HEK293 (cell line): ENCODE results near the gene CTSH.
A peak's percentile ranks its signal among the peaks of the same experiment; 100 is the strongest.

Source experiments
- CTCF ChIA-PET: fragments of 350-600 bp; formaldehyde crosslinking; extraction: SDS; loops from one replicate; lab custom pipeline; 2021; ENCODE audit warnings: antibody characterized with exemption; lab: Yijun Ruan, JAX
- POLR2A ChIA-PET: fragments of 300-600 bp; formaldehyde crosslinking; extraction: SDS; loops from one replicate; lab custom pipeline; 2020; ENCODE audit warnings: antibody characterized with exemption, inconsistent platforms; lab: Yijun Ruan, JAX
- H3K27ac ChIP-seq: fragments of 200-500 bp; sonication (Bioruptor generic); 2 replicates; pipeline ENCODE4 v1.5.1; 2014; ENCODE audit warnings: low read depth, low read length, control low read depth, inconsistent platforms; ENCODE audit errors: extremely low read depth
- H3K36me3 ChIP-seq, 2 experiments: fragments of 200-500 bp in 1 of 2; sonication (Bioruptor generic) in 1 of 2; 1 replicate in 1 of 2; 2 replicates in 1 of 2; pipeline ENCODE4 v1.5.1; 2014 to 2017; ENCODE audit warnings: inconsistent platforms in 2 of 2, low read length in 2 of 2; ENCODE audit not compliant: control insufficient read depth in 2 of 2, insufficient read depth in 1 of 2
- H3K4me1 ChIP-seq: fragments of 200-500 bp; sonication (Bioruptor generic); 2 replicates; pipeline ENCODE4 v1.5.1; 2014; ENCODE audit warnings: mild to moderate bottlenecking, low read length, inconsistent platforms; ENCODE audit not compliant: control insufficient read depth, insufficient read depth
- H3K4me3 ChIP-seq: 2 replicates; pipeline ENCODE4 v1.5.1; 2011; ENCODE audit warnings: low read depth, mild to moderate bottlenecking, control low read depth, low read length, moderate library complexity
- H3K9me3 ChIP-seq: fragments of 200-500 bp; sonication (Bioruptor generic); 2 replicates; pipeline ENCODE4 v1.5.1; 2014; ENCODE audit warnings: low read depth, low read length, inconsistent platforms; ENCODE audit not compliant: control insufficient read depth, insufficient read depth
- GLIS1 ChIP-seq: fragments of 450-650 bp; formaldehyde crosslinking; IDR thresholded peaks from 2 replicates; pipeline ENCODE4 v1.5.1; 2016; ENCODE audit warnings: missing biosample characterization, missing genetic modification characterization
- OSR2 ChIP-seq: fragments of 450-650 bp; formaldehyde crosslinking; IDR thresholded peaks from 2 replicates; pipeline ENCODE4 v1.5.1; 2016; ENCODE audit warnings: missing biosample characterization, missing genetic modification characterization
- SP7 ChIP-seq: fragments of 450-650 bp; formaldehyde crosslinking; IDR thresholded peaks from 2 replicates; pipeline ENCODE4 v1.5.1; 2016; ENCODE audit warnings: missing biosample characterization, missing genetic modification characterization
- ZBTB1 ChIP-seq: fragments of 450-650 bp; formaldehyde crosslinking; IDR thresholded peaks from 2 replicates; pipeline ENCODE4 v1.5.1; 2016; ENCODE audit warnings: missing biosample characterization, missing genetic modification characterization
- ZIC2 ChIP-seq: fragments of 450-650 bp; formaldehyde crosslinking; IDR thresholded peaks from 2 replicates; pipeline ENCODE4 v1.5.1; 2016; ENCODE audit warnings: missing biosample characterization, missing genetic modification characterization
- ZNF121 ChIP-seq: fragments of 450-650 bp; formaldehyde crosslinking; IDR thresholded peaks from 2 replicates; pipeline ENCODE4 v1.5.1; 2016; ENCODE audit warnings: missing biosample characterization, missing genetic modification characterization
- ZNF214 ChIP-seq: fragments of 450-650 bp; formaldehyde crosslinking; IDR thresholded peaks from 2 replicates; pipeline ENCODE4 v1.5.1; 2017; ENCODE audit warnings: missing biosample characterization, mild to moderate bottlenecking, missing genetic modification characterization, borderline replicate concordance
- ZNF324 ChIP-seq: fragments of 450-650 bp; formaldehyde crosslinking; IDR thresholded peaks from 2 replicates; pipeline ENCODE4 v1.5.1; 2016; ENCODE audit warnings: missing biosample characterization, missing genetic modification characterization
- ZNF473 ChIP-seq: fragments of 450-650 bp; formaldehyde crosslinking; IDR thresholded peaks from 2 replicates; pipeline ENCODE4 v1.5.1; 2017; ENCODE audit warnings: missing biosample characterization, missing genetic modification characterization
- ZNF544 ChIP-seq: fragments of 450-650 bp; formaldehyde crosslinking; IDR thresholded peaks from 2 replicates; pipeline ENCODE4 v1.5.0; 2017; ENCODE audit warnings: missing biosample characterization, missing genetic modification characterization
- ZNF660 ChIP-seq: fragments of 450-650 bp; IDR thresholded peaks from 2 replicates; pipeline ENCODE4 v1.5.1; 2018; ENCODE audit warnings: missing biosample characterization, mild to moderate bottlenecking, missing genetic modification characterization
- ZNF701 ChIP-seq: fragments of 450-650 bp; formaldehyde crosslinking; IDR thresholded peaks from 2 replicates; pipeline ENCODE4 v1.5.1; 2016; ENCODE audit warnings: missing biosample characterization, missing genetic modification characterization
- TF ChIP-seq, protein P1 (sequence below): fragments of 450-650 bp; formaldehyde crosslinking; IDR thresholded peaks from 2 replicates; pipeline ENCODE4 v1.5.1; 2016; ENCODE audit warnings: missing biosample characterization, missing genetic modification characterization
- TF ChIP-seq, protein P2 (sequence below): fragments of 450-650 bp; formaldehyde crosslinking; IDR thresholded peaks from 2 replicates; pipeline ENCODE4 v1.5.1; 2016; ENCODE audit warnings: missing biosample characterization, missing genetic modification characterization
- TF ChIP-seq, protein P3 (sequence below): fragments of 450-650 bp; formaldehyde crosslinking; IDR thresholded peaks from 2 replicates; pipeline ENCODE4 v1.5.1; 2016; ENCODE audit warnings: missing biosample characterization, missing genetic modification characterization
- TF ChIP-seq, protein P4 (sequence below): fragments of 450-650 bp; formaldehyde crosslinking; IDR thresholded peaks from 2 replicates; pipeline ENCODE4 v1.5.1; 2017; ENCODE audit warnings: missing biosample characterization, missing genetic modification characterization
- TF ChIP-seq, protein P5 (sequence below): fragments of 450-650 bp; formaldehyde crosslinking; IDR thresholded peaks from 2 replicates; pipeline ENCODE4; 2016; ENCODE audit warnings: missing biosample characterization, missing genetic modification characterization
- TF ChIP-seq, protein P6 (sequence below): fragments of 450-650 bp; formaldehyde crosslinking; IDR thresholded peaks from 2 replicates; pipeline ENCODE4 v1.5.1; 2016; ENCODE audit warnings: missing biosample characterization, missing genetic modification characterization, low read depth
- TF ChIP-seq, protein P7 (sequence below): fragments of 450-650 bp; formaldehyde crosslinking; IDR thresholded peaks from 2 replicates; pipeline ENCODE4 v1.5.1; 2017; ENCODE audit warnings: missing biosample characterization, missing genetic modification characterization
- TF ChIP-seq, protein P8 (sequence below): IDR thresholded peaks from 2 replicates; pipeline ENCODE4 v1.6.1; 2011; ENCODE audit warnings: mild to moderate bottlenecking, low read depth, low read length, borderline replicate concordance

Gene CTSH

DNA sequence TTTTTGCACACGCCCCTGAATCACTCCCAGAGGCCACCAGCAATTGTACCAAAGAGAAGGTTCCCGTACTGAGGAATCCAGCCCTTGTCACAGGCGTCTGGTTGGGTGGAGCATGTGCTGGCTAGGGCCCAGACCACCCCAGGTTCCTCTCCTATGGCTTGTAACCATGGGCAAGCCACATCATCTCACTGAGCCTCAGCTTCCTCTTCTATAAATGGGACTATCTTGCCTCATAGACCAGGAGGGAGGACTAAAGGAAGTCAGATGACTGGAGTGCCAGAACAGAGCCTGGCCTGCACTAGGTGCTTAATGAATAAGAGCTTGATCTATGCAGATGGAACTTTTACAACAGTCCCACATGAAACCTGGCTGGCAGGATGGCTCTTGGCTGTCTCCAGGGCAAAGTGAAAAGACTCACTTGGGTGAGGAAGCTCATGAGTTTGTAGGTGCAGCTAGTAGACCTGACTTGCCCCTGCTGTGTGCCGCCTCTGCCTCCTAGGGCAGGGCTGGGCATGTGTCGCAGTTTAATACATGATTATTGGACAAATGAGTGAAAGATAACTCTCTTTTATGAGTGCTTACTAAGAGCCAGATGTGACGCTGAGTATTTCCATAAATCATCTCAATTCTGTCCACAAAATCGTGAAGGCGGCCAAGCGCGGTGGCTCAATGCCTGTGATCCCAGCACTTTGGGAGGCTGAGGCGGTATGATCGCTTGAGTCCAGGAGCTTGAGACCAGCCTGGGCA, 29.3 kb downstream of the CTSH start:
- H3K4me1 ChIP-seq = no peaks in the 10 kb centered on the region
- H3K9me3 ChIP-seq = no peaks in the 10 kb centered on the region
- CTCF ChIA-PET = interaction anchor here (0.6 to 3.5 kb wide), 6 partner anchors 24 to 268 kb away, joined by 3 to 19 read pairs (median 6); no protein-coding TSS in a partner anchor
- H3K4me3 ChIP-seq = no peak overlapping the region
- no peak overlapping the region for H3K27ac ChIP-seq
- peaks cover 45 to 50% of the 10 kb centered on the region in 2 experiments for H3K36me3 ChIP-seq
- POLR2A ChIA-PET = no interaction called here
- TF ChIP-seq, protein P1, sequence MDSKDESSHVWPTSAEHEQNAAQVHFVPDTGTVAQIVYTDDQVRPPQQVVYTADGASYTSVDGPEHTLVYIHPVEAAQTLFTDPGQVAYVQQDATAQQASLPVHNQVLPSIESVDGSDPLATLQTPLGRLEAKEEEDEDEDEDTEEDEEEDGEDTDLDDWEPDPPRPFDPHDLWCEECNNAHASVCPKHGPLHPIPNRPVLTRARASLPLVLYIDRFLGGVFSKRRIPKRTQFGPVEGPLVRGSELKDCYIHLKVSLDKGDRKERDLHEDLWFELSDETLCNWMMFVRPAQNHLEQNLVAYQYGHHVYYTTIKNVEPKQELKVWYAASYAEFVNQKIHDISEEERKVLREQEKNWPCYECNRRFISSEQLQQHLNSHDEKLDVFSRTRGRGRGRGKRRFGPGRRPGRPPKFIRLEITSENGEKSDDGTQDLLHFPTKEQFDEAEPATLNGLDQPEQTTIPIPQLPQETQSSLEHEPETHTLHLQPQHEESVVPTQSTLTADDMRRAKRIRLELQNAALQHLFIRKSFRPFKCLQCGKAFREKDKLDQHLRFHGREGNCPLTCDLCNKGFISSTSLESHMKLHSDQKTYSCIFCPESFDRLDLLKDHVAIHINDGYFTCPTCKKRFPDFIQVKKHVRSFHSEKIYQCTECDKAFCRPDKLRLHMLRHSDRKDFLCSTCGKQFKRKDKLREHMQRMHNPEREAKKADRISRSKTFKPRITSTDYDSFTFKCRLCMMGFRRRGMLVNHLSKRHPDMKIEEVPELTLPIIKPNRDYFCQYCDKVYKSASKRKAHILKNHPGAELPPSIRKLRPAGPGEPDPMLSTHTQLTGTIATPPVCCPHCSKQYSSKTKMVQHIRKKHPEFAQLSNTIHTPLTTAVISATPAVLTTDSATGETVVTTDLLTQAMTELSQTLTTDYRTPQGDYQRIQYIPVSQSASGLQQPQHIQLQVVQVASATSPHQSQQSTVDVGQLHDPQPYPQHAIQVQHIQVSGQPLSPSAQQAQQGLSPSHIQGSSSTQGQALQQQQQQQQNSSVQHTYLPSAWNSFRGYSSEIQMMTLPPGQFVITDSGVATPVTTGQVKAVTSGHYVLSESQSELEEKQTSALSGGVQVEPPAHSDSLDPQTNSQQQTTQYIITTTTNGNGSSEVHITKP (tag by site-specific recombination) = no peak
- no peak for TF ChIP-seq ZNF660
- TF ChIP-seq ZNF701 = no peak
- TF ChIP-seq, protein P2, sequence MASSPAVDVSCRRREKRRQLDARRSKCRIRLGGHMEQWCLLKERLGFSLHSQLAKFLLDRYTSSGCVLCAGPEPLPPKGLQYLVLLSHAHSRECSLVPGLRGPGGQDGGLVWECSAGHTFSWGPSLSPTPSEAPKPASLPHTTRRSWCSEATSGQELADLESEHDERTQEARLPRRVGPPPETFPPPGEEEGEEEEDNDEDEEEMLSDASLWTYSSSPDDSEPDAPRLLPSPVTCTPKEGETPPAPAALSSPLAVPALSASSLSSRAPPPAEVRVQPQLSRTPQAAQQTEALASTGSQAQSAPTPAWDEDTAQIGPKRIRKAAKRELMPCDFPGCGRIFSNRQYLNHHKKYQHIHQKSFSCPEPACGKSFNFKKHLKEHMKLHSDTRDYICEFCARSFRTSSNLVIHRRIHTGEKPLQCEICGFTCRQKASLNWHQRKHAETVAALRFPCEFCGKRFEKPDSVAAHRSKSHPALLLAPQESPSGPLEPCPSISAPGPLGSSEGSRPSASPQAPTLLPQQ (tag by site-specific recombination) = no peak
- 0 out of 2 replicates have a peak, but pooled peaks have one; percentile 13 for TF ChIP-seq ZNF121
- TF ChIP-seq, protein P3, sequence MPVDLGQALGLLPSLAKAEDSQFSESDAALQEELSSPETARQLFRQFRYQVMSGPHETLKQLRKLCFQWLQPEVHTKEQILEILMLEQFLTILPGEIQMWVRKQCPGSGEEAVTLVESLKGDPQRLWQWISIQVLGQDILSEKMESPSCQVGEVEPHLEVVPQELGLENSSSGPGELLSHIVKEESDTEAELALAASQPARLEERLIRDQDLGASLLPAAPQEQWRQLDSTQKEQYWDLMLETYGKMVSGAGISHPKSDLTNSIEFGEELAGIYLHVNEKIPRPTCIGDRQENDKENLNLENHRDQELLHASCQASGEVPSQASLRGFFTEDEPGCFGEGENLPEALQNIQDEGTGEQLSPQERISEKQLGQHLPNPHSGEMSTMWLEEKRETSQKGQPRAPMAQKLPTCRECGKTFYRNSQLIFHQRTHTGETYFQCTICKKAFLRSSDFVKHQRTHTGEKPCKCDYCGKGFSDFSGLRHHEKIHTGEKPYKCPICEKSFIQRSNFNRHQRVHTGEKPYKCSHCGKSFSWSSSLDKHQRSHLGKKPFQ (tag by site-specific recombination) = no peak
- TF ChIP-seq ZNF544 (tag by site-specific recombination) = no peak
- no peak for TF ChIP-seq ZBTB1 (tag by site-specific recombination)
- TF ChIP-seq SP7 (tag by site-specific recombination) = 0 out of 2 replicates have a peak, but pooled peaks have one; percentile 36
- peak; percentile 45 for TF ChIP-seq ZIC2 (tag by site-specific recombination)
- TF ChIP-seq ZNF473 (tag by site-specific recombination) = no peak
- TF ChIP-seq, protein P4, sequence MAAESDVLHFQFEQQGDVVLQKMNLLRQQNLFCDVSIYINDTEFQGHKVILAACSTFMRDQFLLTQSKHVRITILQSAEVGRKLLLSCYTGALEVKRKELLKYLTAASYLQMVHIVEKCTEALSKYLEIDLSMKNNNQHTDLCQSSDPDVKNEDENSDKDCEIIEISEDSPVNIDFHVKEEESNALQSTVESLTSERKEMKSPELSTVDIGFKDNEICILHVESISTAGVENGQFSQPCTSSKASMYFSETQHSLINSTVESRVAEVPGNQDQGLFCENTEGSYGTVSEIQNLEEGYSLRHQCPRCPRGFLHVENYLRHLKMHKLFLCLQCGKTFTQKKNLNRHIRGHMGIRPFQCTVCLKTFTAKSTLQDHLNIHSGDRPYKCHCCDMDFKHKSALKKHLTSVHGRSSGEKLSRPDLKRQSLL (tag by site-specific recombination) = peak; percentile 64; the same call in 1 of the 2 replicates
- TF ChIP-seq GLIS1 (tag by site-specific recombination) = peak; percentile 18; the same call in 1 of the 2 replicates
- TF ChIP-seq, protein P5, sequence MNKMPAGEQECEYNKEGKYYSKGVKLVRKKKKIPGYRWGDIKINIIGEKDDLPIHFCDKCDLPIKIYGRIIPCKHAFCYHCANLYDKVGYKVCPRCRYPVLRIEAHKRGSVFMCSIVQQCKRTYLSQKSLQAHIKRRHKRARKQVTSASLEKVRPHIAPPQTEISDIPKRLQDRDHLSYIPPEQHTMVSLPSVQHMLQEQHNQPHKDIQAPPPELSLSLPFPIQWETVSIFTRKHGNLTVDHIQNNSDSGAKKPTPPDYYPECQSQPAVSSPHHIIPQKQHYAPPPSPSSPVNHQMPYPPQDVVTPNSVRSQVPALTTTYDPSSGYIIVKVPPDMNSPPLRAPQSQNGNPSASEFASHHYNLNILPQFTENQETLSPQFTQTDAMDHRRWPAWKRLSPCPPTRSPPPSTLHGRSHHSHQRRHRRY (tag by site-specific recombination) = no peak
- TF ChIP-seq, protein P6, sequence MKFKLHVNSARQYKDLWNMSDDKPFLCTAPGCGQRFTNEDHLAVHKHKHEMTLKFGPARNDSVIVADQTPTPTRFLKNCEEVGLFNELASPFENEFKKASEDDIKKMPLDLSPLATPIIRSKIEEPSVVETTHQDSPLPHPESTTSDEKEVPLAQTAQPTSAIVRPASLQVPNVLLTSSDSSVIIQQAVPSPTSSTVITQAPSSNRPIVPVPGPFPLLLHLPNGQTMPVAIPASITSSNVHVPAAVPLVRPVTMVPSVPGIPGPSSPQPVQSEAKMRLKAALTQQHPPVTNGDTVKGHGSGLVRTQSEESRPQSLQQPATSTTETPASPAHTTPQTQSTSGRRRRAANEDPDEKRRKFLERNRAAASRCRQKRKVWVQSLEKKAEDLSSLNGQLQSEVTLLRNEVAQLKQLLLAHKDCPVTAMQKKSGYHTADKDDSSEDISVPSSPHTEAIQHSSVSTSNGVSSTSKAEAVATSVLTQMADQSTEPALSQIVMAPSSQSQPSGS (tag by site-specific recombination) = no peak
- TF ChIP-seq OSR2 = peak; percentile 43; the same call in 1 of the 2 replicates
- no peak for TF ChIP-seq ZNF324 (tag by site-specific recombination)
- TF ChIP-seq, protein P7, sequence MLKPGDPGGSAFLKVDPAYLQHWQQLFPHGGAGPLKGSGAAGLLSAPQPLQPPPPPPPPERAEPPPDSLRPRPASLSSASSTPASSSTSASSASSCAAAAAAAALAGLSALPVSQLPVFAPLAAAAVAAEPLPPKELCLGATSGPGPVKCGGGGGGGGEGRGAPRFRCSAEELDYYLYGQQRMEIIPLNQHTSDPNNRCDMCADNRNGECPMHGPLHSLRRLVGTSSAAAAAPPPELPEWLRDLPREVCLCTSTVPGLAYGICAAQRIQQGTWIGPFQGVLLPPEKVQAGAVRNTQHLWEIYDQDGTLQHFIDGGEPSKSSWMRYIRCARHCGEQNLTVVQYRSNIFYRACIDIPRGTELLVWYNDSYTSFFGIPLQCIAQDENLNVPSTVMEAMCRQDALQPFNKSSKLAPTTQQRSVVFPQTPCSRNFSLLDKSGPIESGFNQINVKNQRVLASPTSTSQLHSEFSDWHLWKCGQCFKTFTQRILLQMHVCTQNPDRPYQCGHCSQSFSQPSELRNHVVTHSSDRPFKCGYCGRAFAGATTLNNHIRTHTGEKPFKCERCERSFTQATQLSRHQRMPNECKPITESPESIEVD = peak; percentile 78
- no peak for TF ChIP-seq ZNF214 (tag by site-specific recombination)
- TF ChIP-seq, protein P8, sequence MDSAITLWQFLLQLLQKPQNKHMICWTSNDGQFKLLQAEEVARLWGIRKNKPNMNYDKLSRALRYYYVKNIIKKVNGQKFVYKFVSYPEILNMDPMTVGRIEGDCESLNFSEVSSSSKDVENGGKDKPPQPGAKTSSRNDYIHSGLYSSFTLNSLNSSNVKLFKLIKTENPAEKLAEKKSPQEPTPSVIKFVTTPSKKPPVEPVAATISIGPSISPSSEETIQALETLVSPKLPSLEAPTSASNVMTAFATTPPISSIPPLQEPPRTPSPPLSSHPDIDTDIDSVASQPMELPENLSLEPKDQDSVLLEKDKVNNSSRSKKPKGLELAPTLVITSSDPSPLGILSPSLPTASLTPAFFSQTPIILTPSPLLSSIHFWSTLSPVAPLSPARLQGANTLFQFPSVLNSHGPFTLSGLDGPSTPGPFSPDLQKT = no peak
